Stomach smooth muscle (tissue), 2 donors: ENCODE data around the gene GCLC.
"Not testable (repeated sequence)": the region's sequence is repeated elsewhere in the genome, so short reads cannot be mapped to it uniquely, and the experiment has no call there.

ENCODE experiments used
- H3K27ac ChIP-seq: one replicate; pipeline ENCODE4 v1.7.0; 2013; ENCODE audit warnings: mild to moderate bottlenecking, low read length, inconsistent platforms
- H3K27me3 ChIP-seq, 2 donors: one replicate each; pipeline ENCODE4 v1.7.0; 2013; ENCODE audit warnings: low read length in 2 of 2; ENCODE audit not compliant: insufficient read depth in 2 of 2, control insufficient read depth in 1 of 2
- H3K36me3 ChIP-seq, 2 donors: one replicate each; pipeline ENCODE4 v1.7.0; 2013; ENCODE audit warnings: low read length in 2 of 2; ENCODE audit not compliant: control insufficient read depth in 2 of 2, insufficient read depth in 2 of 2
- H3K4me1 ChIP-seq: one replicate; pipeline ENCODE4 v1.7.0; 2013; ENCODE audit warnings: low read length; ENCODE audit not compliant: control insufficient read depth, insufficient read depth
- H3K4me3 ChIP-seq, 2 donors: one replicate each; pipeline ENCODE4 v1.7.0; 2013; ENCODE audit warnings: low read length in 2 of 2
- H3K9ac ChIP-seq, 2 donors: one replicate each; pipeline ENCODE4 v1.7.0; 2013; ENCODE audit warnings: low read length in 2 of 2, mild to moderate bottlenecking in 1 of 2
- H3K9me3 ChIP-seq, 2 donors: one replicate each; pipeline ENCODE4 v1.7.0; 2013; ENCODE audit warnings: low read length in 2 of 2; ENCODE audit not compliant: control insufficient read depth in 2 of 2
- donor health status: healthy.
- donor health status: Pancreatic carcinoma.

Gene GCLC

GRCh38 chr6:53556986-53557715, 12.2 kb upstream of the GCLC start:
- Histone ChIP-seq H3K27ac (no peak overlapping the region), H3K9me3 (no peaks in the 10 kb centered on the region), H3K27me3 (peaks cover 0 to 2% of the 10 kb centered on the region in 2 donors), H3K36me3 (no peaks in the 10 kb centered on the region), H3K9ac (no peak overlapping the region), H3K4me3 (no peak overlapping the region), H3K4me1 (no peaks in the 10 kb centered on the region)

GRCh38 chr6:53553600-53553999, 8.7 kb upstream of the GCLC start:
- H3K4me3 ChIP-seq, H3K36me3 ChIP-seq, H3K9ac ChIP-seq, H3K9me3 ChIP-seq, H3K27me3 ChIP-seq, H3K4me1 ChIP-seq, H3K27ac ChIP-seq: not testable (repeated sequence)

DNA sequence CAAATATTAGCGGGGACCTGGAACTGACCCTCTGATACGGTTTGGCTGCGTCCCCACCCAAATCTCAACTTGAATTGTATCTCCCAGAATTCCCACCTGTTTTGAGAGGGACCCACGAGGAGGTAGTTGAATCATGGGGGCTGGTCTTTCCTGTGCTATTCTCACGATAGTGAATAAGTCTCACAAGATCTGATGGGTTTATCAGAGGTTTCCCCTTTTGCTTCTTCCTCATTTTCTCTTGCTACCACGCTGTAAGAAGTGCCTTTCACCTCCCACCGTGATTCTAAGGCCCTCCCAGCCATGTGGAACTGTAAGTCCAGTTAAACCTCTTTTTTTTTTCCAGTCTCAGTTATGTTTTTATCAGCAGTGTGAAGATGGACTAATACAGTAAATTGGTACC, 6.8 kb upstream of the GCLC start:
- not testable (repeated sequence) for H3K36me3 ChIP-seq, H3K27ac ChIP-seq, H3K4me1 ChIP-seq, H3K9me3 ChIP-seq, H3K27me3 ChIP-seq, H3K4me3 ChIP-seq, H3K9ac ChIP-seq

DNA sequence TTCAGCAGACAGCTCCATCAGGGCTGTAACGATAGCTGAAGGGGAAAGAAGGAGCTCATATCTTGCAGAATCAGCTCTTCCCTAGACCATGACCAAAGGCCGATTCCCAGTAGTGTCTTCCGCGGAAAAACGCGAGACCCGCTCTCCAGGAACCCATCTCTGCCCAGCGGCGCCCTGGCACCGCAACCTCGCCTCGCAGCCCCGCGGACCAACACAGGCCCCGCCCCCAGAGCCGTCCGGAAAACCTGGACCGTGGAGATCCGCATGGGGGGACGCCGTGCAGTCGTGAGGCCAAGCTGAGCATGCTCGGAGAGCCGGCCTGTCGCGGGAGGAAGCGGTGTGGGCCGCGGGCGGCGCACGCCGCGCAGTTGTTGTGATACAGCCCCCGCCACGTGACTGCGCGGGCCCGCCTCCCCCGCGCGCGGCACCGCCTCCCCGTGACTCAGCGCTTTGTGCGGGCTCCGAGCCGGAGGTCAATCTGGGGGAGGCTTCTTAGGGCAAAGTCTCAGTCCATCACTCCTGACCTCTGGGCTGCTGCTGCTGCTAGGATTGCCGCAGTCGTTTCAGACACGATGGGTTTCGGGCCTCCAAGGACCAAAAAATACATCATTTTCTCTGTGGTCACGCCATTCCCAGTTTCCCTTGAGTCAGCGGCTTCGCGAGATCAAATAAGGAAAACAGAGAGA, 3.1 kb upstream of the GCLC start:
- Histone ChIP-seq H3K4me1 (peaks cover 15% of the 10 kb centered on the region), H3K9ac (peak overlapping the region; percentile 63 to 81), H3K36me3 (no peaks in the 10 kb centered on the region), H3K27ac (peak overlapping the region; percentile 91), H3K4me3 (peak overlapping the region; percentile 77 to 90), H3K27me3 (no peaks in the 10 kb centered on the region), H3K9me3 (no peaks in the 10 kb centered on the region)

DNA sequence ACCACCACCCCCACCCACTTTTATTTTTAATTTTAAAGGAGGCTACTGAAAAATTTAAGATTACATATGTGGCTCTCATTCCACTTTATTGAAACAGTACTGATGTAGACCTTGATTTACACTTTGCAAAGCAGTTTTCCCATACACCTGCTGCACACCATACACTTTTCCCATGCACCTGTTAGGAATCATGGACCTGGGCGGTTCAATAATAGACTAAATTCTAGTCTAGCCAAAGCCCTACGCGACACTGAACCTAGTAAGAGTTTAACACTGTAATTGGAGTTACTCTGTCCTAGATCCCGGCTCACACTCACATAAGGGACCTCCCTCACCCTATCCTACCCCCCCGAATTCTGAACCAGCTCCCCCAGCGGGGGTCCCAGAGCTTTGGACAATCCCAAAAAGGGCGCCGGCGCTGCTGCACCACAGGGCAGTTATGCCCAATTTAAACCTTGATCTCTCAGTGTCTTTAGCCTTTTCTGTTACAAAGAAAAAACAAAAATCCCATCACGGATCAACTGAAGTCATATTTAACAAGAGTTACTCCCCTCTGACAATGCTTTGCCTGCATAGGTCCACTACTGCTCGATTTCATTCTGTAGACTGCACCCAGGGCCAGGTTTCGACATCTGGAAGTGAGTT, 2.4 kb upstream of the GCLC start:
- Histone ChIP-seq H3K27me3 (no peaks in the 10 kb centered on the region), H3K4me3 (peak overlapping the region; percentile 64 to 90)

DNA sequence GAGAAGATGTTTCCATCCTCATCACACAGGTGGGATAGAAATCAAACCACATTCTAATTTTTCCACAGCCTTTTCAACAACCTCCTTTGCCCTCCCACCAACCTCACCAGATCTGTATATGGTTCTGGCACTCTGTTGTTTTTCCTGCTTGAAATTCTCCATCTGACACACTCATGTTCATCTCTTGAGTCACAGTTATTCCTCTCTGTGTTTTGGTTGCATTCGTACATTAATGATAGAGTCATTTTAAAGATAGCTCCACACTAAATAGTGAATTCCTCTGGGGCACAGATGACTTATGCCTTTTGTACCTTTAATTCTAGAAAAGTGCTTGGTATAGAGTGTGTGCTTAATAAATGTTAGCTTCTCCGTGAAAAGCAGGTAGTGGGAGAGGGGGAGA, 1.4 kb upstream of the GCLC start:
- Histone ChIP-seq H3K36me3 (no peaks in the 10 kb centered on the region), H3K4me1 (peaks cover 26% of the 10 kb centered on the region), H3K27ac (no peak overlapping the region), H3K27me3 (no peaks in the 10 kb centered on the region), H3K4me3 (no peak overlapping the region), H3K9me3 (no peaks in the 10 kb centered on the region), H3K9ac (no peak overlapping the region)

More for the DNA sequence above, 2.4 kb upstream of the GCLC start:
- Histone ChIP-seq H3K36me3 (no peaks in the 10 kb centered on the region), H3K4me1 (peaks cover 20% of the 10 kb centered on the region), H3K9me3 (no peaks in the 10 kb centered on the region), H3K9ac (peak overlapping the region; percentile 42 to 68), H3K27ac (peak overlapping the region; percentile 71)

- Histone ChIP-seq H3K27ac (peak overlapping the region; percentile 88), H3K9ac (peak overlapping the region; percentile 69 to 74), H3K27me3 (no peaks in the 10 kb centered on the region), H3K4me3 (peak overlapping the region; percentile 90 to 93), H3K9me3 (no peaks in the 10 kb centered on the region), H3K36me3 (no peaks in the 10 kb centered on the region), H3K4me1 (peaks cover 26% of the 10 kb centered on the region)
Measured at GRCh38 chr6:53544217-53544469, 758 bp downstream of the GCLC start.

DNA sequence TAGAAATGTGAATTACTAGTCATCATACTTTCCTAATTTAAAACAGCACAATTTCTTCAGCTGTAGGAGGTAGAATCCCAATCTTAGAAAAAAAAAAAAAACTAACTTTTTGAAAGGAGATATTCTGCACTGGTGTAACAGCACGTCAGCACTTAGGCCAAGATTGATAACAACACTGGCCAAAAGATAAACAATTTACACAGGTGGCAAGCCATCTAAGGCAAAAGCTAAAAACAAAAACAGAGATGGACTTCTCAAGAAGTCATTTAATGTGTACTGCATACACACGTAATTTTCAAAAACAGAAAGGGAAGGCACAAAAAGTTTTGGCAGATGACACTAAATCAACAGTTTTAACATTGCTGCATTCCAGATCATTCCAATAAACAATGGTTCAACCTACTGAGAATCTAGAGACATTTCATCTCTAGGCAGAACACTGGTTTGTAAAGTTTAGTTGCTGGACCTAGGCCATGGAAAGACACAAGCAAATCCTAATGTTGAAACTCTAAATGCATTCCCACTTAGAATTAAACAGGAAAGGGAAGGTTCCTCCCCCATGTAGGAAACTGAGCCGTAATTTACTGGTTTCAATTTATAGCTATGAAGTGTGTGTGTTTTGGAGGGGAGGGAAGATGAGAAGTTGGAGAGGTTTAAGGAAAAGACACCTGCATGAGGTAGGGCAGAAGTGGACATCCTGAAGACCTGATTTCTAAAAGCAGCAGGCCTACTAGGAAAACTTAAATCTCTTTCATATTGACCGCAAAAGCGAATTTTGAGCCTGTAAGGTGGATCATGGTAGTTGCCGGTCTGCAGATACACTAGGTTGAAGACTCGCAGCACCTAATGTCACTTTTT, 1.3 kb downstream of the GCLC start:
- peak overlapping the region; percentile 69 to 74 for H3K9ac ChIP-seq
- H3K36me3 ChIP-seq = no peaks in the 10 kb centered on the region
- no peaks in the 10 kb centered on the region for H3K9me3 ChIP-seq
- peak overlapping the region; percentile 90 to 93 for H3K4me3 ChIP-seq
- H3K27me3 ChIP-seq = no peaks in the 10 kb centered on the region
- H3K27ac ChIP-seq = peak overlapping the region; percentile 88
- H3K4me1 ChIP-seq = peaks cover 25% of the 10 kb centered on the region

GRCh38 chr6:53541900-53542299, 3.0 kb downstream of the GCLC start:
- no peak overlapping the region for H3K27ac ChIP-seq
- H3K4me1 ChIP-seq = peaks cover 17% of the 10 kb centered on the region
- no peaks in the 10 kb centered on the region for H3K36me3 ChIP-seq
- H3K27me3 ChIP-seq = no peaks in the 10 kb centered on the region
- H3K4me3 ChIP-seq = no peak overlapping the region
- no peak overlapping the region for H3K9ac ChIP-seq
- no peaks in the 10 kb centered on the region for H3K9me3 ChIP-seq

- no peaks in the 10 kb centered on the region for H3K27me3 ChIP-seq
- H3K4me1 ChIP-seq = peaks cover 17% of the 10 kb centered on the region
- H3K27ac ChIP-seq = no peak overlapping the region
- H3K9ac ChIP-seq = no peak overlapping the region
- H3K36me3 ChIP-seq = no peaks in the 10 kb centered on the region
- H3K4me3 ChIP-seq = no peak overlapping the region
- no peaks in the 10 kb centered on the region for H3K9me3 ChIP-seq
Measured at GRCh38 chr6:53540129-53540692, 4.7 kb downstream of the GCLC start.
